GM19035 (cell line): ENCODE results near the gene PGPEP1.
"Not testable (repeated sequence)": the region's sequence is repeated elsewhere in the genome, so short reads cannot be mapped to it uniquely, and the experiment has no call there.

Experiments used
- ATAC-seq: cut with Tn5 transposase; IDR thresholded peaks from one replicate; pipeline ENCODE4 v1.9.1; 2021; ENCODE audit not compliant: unreplicated experiment

Gene PGPEP1

GRCh38 chr19:18308051-18308947 is 32.1 kb upstream of the PGPEP1 start:
- ATAC-seq: no peak

GRCh38 chr19:18308948-18309325 is 31.5 kb upstream of the PGPEP1 start:
- ATAC-seq: no peak

- ATAC-seq: no peak
Measured at GRCh38 chr19:18309525-18310064, 30.8 kb upstream of the PGPEP1 start.

GRCh38 chr19:18310118-18310909 is 30.1 kb upstream of the PGPEP1 start:
- no peak for ATAC-seq

- no peak for ATAC-seq
Measured at GRCh38 chr19:18310966-18311365, 29.4 kb upstream of the PGPEP1 start.

GRCh38 chr19:18311502-18312091 is 28.8 kb upstream of the PGPEP1 start:
- no peak for ATAC-seq

- ATAC-seq: no peak
Measured at GRCh38 chr19:18312092-18312534, 28.3 kb upstream of the PGPEP1 start.

- ATAC-seq: no peak
Measured at GRCh38 chr19:18313398-18313797, 27.0 kb upstream of the PGPEP1 start.

GRCh38 chr19:18317961-18318800 is 22.2 kb upstream of the PGPEP1 start:
- ATAC-seq: no peak

GRCh38 chr19:18319591-18320135 is 20.7 kb upstream of the PGPEP1 start:
- ATAC-seq: no peak

- no peak for ATAC-seq
Measured at GRCh38 chr19:18320865-18321733, 19.3 kb upstream of the PGPEP1 start.

- no peak for ATAC-seq
Measured at GRCh38 chr19:18321734-18322102, 18.7 kb upstream of the PGPEP1 start.

- no peak for ATAC-seq
Measured at GRCh38 chr19:18322318-18322758, 18.1 kb upstream of the PGPEP1 start.

- peak; percentile 95 for ATAC-seq
Measured at GRCh38 chr19:18322759-18323460, 17.5 kb upstream of the PGPEP1 start, which contains the start of gene LSM4. Gene LSM4 (minus strand): TSS chr19:18323076. CDS start chr19:18323020, 56 bp downstream.

- ATAC-seq: not testable (repeated sequence)
Measured at GRCh38 chr19:18324373-18324731, 16.0 kb upstream of the PGPEP1 start.

- ATAC-seq: no peak
Measured at GRCh38 chr19:18326772-18327171, 13.6 kb upstream of the PGPEP1 start.

- ATAC-seq: peak; percentile 75
Measured at GRCh38 chr19:18328340-18329034, 11.9 kb upstream of the PGPEP1 start.

- no peak for ATAC-seq
Measured at GRCh38 chr19:18329035-18329376, 11.4 kb upstream of the PGPEP1 start.
